GM21367 (cell line): ENCODE measurements around the gene RAD51B.

Experiments
- ATAC-seq: cut with Tn5 transposase; IDR thresholded peaks from one replicate; pipeline ENCODE4 v1.9.1; 2021; ENCODE audit not compliant: unreplicated experiment

The RAD51B gene

DNA sequence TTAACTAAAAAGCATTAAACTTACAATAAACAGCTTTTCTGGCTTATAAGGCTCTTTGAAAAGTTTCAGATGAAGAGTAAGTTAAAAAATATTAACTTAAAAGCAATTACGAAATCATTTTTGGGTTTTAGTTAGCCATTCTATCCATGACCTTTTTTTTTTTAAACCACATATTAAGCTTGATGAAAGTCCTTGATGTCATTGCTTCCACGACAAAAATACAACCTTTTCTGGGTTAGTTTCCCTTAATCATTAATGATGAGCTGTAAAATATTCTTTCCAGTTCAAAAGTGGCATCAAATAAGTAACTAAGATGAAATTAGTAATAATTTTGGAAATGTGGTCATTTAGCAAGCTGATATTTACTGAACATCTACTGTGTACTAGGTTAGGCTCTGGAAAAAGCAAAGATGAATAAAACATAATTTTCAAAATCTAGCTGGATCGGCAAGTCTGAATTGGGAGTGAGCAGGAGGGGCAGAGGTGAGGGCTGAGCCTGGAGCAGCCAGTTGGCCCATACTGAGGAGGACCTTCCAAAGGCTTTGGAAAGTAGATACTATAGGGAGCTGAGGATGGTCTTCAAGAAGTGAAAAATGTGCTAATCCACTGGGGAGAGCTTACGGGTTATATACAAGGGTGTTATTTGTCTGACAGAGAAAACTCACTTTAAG is 628.1 kb downstream of the RAD51B start:
- ATAC-seq = no peak

DNA sequence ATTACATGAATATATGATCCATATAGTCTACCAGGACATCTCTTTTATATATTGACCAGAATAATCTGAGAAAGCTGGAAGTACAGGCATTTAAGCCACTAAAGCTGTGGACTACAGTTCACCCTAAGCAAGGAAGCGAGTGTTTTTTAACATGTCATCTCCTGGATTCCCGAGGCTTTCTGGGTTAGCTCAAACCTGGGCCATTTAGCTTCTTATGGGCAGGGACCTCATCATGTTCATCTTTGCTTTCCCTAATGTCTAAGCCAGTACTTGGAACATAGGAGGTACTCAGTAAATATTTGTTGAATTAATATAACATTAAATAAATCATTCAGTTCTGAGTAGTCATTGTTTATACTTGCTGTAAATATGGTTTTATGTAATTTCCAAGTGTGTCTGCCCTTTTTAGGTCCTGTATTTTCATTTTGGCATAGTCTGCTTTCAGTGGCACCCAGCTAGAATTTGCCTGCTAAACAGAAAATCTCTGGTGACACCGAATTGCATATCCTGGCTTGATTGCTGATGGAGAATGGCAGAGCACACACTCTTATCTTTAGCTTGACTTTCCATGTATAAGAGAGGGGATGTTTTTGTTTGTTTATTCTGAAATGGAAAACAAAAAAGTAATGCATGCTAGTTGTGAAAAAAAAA is 628.8 kb downstream of the RAD51B start:
- ATAC-seq = no peak

DNA sequence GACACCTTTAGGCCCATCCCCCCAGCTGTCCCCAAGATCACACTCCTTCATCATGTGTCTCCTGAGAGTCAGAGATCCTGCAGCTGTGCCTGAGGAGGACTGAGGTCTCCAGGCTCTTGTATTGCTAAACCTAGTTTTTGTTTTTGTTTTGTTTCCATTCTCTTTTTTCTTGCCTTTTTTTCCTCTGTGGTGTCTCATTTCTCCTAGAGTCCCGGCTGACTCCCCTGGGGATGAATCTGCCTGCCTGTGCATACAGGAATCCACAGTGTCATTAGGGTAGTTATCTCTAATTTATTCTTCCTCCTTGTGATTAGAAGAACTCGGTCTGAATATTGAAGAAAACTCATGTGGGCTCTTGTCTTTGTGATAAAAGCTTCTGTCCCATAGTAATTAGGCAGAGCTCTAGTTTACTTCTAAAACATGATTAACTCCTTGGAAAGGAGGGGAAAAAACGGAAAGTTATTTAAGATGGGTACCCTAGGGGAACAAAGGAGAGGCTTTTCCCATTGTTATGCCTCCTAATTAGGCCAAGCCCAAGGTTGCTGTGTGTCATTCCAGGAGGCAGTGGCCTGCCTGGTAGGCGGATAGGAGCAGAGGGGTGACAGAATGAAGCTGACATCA is 630.1 kb downstream of the RAD51B start:
- ATAC-seq = no peak

DNA sequence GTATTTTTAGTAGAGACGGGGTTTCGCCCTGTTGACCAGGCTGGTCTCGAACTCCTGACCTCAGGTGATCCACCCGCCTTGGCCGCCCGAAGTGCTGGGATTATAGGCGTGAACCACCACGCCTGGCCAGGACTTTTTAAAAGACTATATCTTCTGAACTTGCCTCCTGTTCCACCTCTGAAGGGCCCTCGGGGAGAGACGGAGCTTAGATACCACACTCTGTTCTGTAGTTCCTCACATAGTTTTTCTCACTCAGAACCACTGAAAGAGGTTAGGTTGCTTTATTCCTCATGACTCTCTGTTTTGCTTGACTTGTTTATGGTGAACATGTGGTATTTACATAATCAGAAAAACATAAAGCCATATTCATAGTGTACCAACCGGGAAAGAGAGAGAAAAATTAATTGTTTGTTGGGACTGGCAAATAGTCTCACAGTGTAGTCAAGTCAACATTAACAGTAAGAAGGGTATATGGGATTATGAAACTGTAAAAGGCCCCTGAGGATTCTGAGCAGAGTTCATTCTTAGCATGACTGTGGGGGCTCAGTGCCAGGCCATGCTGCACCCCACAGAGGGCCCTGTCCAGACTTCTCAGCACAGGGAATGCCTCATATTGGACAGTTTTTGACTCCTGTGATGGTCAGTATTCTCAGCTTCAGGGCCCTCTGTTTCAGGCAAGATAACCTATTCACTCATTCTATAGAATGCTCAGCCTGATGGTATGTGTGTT is 631.0 kb downstream of the RAD51B start:
- no peak for ATAC-seq

DNA sequence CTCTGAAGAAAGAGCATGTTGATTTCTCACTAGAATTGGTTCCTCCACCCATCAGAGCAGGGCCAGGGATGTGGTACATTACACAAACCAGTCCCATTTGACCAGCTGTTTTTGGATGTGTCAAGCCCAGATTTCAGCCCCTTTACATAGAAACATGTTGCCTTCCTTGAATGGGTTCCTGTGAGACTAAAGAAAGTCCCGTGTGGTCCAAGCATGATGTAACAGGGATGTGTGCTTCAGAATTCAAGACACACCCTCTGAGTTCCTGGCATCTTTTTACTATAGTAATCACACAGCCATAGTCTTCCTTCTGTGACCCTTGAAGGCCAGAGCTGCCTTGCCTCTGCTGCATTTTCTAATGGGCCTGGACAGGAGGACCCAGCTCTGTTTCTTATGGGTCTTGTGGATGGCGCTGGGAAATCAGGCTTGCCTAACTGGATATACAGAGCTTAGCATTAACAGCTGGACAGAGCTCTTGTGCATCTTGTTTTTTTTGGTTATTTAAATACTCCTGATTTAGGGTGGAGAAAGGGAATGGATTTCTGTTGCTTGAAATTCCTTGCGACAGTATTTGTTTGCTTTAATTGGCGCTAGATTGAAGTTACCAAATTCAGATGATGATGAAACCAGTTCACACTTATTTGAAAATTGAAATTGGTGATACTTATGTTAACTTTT is 632.3 kb downstream of the RAD51B start:
- no peak for ATAC-seq

DNA sequence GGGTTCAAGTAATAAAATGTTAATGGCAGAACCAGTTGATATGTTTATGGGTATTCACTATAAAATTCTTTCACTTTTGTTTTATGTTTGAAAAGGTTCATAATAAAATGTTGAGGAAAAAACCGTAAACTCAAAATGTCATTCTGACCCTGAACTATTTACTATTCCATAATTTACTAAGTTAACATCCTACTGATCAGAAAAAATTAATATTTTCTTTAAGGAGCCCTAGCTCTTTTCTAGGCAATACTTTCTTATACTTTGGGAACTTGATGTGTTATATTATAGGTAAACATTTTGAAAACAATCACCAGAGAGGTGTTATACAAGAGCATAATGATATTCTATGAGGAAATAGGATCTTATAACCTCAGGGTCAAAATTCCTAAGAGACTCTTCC is 638.7 kb downstream of the RAD51B start:
- ATAC-seq = no peak

DNA sequence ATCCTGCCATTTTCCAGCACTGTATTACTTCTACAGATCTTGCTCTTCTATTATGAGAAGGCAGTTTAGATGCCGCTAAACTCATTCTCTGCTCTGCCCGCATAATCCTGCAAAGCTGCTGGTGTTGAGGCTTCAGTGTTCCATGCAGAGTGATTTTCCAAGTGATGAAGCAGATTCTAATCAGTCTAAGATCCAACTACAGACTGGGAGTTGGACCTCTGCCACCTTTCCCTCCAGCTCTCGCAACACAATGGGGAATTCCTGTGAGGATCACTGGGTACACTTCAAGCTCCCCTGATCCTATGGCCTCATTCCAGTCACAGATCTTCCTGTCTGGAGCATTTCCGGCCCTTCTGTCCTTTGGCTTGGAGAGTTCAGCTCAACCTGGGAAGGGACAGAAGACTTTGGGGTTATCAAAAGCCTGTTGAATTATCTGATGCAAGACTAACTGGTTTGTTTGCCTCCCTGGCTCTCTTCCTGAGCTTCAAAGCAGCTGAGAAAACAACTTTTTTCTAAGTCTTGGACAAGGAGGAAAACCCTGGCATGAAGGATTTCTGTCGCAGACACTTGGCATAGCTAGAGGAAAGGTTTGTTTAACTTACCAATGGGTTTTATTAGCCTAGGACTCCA is 639.4 kb downstream of the RAD51B start:
- ATAC-seq = no peak

DNA sequence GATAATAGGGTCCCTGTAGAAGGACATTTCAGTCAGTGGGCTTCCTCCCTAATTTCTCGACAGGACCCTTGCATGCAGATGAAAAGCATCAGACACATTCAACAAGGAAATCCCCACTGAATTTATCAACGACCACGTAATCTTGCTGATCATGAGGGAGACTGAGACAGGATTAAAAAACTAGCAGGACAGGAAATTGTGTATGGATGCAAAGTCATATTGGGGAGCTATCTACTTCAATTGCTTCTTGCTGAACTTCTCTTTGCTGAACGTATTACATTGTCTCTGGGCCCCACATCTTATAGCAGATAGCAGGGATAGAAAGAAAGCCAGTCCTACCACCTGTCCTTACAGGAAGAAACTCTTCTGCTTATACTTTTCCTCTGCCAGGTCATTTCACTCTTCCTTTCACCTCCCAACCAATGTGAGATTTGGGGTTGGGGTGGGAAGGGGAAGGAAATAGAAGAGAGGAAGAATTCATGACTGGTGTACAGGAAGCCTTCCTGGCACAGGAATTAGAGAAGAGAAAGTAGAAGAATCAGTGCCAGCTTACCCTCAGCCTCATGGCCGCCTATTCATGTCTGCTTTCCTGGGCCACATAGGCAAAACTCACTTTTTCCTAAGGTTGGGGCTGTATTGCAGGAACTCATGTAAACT is 640.0 kb downstream of the RAD51B start:
- no peak for ATAC-seq

DNA sequence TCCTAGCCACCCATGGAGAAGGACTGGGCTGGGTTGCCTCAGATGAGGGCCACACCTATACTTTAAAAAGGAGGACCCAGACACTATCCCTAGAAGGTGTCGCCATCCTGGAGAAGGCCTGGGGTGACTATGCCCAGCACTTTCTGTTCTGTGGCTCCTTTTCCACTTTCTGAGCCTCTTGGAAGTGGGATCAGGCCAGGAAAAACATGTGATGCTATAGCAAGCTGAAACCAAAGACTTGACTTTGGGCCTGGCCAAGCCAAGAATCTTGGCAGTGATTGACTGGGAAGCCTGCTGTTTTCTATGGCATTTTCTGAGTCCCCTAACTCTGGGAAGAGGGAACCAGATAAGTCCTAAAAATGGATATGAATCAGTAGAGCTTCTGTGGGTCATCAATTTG is 641.0 kb downstream of the RAD51B start:
- ATAC-seq = no peak

DNA sequence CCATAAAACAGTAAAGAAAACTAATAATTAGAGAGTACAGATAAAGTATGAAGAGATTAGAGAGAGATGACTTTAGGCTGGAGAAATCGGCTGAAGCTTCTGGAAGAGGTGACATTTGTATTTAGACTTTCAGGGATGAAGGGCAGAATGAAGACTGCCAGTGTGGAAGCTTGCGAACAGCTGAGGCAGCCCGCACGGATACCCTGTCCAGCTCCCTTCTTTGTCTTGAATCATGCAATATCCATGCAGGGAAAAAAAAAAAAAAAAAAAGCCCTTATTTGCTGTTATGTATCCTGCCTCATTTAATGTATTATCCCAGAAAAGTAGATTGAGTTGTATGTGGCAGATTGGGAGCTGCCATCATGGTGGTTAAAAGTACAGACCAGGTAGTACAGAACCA is 641.5 kb downstream of the RAD51B start:
- no peak for ATAC-seq

DNA sequence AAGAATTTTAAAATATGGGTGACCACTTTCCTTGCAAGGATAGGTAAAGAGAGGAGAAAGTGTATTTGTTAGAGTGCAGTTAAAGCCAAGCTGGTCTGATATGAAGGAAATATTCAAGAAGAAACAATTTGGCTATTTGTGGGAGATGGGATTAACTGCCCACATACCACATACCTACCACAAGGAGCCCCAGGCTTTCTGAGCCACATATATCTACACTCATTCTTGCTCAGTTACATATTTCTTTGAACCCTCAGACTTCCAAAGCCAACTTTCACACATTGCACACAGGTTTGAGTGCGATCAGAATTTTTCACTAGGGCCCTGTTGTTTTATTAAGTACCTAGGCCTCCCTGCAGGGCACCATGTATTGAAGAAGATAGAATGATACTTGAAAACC is 643.1 kb downstream of the RAD51B start:
- ATAC-seq = no peak

DNA sequence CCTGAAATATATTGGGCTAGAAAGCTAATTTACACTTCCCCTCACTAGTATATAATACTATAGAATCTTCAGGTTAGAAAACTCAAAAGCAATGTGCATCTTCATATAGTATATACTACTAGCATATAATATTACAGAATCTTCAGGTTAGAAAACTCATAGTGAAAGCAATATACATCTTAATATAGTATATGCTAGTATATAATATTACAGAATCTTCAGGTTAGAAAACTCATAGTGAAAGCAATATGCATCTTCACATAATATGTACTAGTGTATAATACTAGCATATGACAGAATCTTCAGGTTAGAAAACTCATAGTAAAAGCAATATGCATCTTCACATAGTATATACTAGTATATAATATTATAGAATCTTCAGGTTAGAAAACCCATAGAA is 643.7 kb downstream of the RAD51B start:
- no peak for ATAC-seq

DNA sequence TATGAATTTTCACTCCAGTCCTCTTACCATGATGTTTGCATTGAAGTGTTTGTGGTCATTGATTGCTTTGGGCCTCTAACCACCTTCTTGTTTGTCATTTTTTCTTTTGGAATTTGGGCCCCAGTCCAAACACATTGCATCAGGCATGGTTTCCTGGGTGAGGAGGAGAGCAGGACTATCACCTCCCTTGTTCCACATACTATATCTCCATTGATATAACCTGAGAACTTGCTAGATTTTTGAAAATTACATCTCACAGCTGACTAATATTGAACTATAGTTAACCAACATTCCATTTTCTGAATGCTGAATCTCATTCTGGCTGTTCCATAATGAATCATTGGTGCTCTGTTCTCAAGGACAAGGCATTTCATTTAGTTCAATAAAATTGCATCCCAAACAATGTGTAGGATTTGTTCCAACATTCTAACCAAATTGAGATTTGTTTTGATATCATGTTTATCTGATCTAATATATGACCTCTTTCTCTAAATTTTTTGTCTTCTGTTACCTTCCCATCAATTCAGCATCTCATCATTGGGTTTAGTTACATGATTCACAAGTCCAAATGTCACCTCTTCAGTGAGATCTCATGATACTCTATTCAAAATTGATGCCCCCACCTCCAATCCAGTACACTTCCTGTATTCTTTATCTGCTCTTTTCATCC is 644.3 kb downstream of the RAD51B start:
- ATAC-seq = no peak

DNA sequence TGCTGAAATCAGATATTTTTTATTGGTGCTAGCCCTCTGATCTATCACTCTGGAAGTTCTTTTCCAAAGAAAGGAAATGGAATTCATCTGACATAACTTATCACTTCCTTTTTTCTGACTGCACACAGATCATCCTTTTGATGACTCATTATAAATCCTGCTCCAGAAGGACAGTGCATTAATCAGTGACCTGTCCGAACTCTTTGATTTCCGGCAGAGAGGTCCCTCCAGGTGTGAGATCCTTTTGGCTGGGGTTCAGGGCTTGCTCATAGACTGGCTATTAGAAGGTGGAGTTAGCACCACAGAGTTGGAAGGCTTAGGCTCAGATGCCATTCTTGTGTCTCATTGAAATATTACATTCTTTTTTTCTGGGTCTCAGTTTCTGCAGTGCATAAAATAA is 645.1 kb downstream of the RAD51B start:
- no peak for ATAC-seq

DNA sequence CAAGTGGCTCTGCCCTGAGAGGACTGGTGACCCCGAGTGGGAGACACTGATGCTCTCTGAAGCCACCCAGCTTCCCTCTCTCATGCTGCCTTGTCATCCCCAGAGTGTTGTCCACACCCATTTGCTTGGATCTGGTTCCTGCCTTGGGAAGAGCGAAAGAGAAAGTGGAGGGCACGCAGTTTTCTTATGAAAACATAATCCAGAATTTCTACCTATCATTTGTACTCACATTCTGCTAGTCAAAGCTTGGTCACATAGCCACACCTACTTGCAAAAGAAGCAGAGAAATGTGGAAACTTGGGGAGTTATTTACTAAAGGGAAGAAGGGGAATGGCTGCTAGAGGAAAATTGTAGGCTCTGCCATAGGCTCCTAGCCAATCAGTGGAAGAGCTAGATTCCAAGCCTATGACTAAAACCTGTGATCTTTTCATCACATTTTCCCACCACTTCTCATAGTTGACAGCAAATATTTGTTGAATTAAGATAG is 647.0 kb downstream of the RAD51B start:
- no peak for ATAC-seq

DNA sequence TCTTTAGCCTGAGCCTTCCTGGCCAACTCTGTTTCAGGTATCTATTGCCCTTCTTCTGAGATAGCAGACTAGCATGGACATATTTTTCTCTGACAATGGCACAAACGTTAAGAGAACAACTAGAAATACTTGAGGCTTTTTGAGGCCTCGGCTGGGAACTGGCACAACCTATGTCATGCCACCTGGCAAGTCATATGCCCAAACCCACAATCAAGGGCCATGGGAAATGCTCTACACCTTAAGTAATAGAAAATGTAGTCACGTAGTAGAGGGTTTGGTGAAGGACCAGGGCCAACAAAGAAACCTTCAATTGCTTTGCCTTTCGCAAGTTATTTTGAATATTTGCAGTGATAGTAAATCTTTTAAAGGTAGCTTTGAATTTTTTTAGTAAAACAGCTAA is 647.8 kb downstream of the RAD51B start:
- no peak for ATAC-seq

DNA sequence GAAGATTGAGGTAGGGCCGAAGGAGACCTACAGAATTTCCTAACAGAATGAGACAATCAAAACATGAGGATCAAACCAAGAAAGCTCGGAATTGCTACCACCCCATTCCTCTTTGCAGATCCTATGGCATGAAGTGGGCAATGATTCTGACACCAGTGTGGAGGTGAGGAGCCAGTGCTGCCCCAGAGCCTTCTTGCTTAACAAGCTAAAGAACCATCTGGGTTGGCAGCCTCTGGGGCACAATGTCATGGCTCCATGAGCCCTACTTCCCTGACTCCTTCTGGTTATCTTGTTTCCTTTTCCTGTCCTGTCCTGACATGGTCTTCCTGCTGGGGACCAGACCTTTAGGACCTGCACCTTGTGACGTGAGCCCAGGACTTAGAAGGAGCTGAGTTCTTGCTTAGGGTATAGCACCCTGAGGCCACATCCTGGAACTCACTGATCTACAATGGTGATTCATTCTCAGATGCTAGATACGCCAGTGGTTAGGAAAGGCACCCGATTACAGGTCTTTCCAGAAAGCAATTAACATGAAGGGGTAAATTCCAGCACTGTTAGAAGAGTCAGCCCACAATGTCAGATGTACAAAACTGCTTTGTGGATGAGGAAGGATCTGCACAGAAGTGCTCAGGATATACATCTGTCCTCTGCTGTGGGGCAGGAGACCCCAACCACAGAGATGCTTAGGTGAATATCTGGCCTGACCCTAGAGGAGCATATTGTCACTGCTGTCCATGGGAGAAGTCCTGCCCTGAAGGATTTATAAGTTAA is 649.0 kb downstream of the RAD51B start:
- ATAC-seq = no peak

DNA sequence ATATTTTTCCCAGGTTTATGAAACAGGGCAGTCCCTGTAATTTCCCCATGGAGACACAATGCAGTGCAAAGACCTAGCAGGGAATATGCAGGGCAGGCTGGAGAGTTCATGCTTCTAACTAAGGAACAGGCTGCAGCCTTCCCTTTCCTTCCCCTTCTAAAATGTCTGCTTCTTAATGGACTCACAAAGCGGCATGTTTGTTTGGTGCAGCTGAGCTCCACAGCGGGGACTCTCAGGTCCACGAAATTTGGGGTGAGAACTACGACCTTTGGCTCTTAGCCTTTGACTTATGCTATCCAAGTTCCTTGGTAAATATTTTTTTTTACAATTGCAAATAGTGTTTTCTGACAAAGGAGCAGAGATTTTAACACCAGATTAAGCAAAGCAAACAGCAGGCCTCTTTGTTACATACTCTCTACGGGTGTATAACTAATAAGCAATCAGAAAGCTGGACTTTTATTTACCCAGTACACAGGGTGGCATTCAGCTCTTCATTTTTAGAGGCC is 649.7 kb downstream of the RAD51B start:
- ATAC-seq = no peak

DNA sequence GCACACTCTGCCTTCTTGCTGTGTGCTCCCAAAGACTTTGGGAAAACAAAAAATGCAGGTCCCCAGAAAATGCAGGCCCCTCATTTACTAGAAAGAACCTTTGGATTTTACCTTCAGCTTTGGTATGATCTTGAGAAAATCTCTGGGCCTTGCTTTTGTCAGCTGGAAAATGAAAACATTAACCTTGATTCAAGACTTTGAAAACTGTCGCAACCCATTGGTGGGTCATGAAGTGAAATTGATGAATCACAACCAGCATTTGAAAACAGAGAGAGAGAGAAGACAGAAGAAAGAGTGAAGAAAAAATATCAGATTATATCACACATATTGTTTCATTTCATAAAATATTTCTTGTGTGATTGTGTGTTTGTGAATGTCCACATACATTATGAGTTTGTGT is 650.8 kb downstream of the RAD51B start:
- ATAC-seq = no peak
